ENCODE measurements around the gene PRODH. TPM values are rescaled to one million over a fixed set of nuclear protein-coding genes. Genes with fewer than 3 reads are reported as not detected.
"Not testable (repeated sequence)": the region's sequence is repeated elsewhere in the genome, so short reads cannot be mapped to it uniquely, and the experiment has no call there.

PRODH gene
- total RNA-seq, 1 donor from 2014 or later, result 16.1 TPM

- no peaks in the 10 kb centered on the region for H3K36me3 Mint-ChIP-seq
- no peak for DNase-seq (ENCODE audit: extremely low spot score, unreplicated experiment)
- no peak overlapping the region for H3K4me3 Mint-ChIP-seq
- no peaks in the 10 kb centered on the region for H3K9me3 Mint-ChIP-seq
- no peaks in the 10 kb centered on the region for H3K27me3 Mint-ChIP-seq
- no peak for TF ChIP-seq CTCF (conservative IDR thresholded peaks at IDR 0.05)
- no peak overlapping the region for H3K27ac Mint-ChIP-seq
- H3K4me1 Mint-ChIP-seq (ENCODE audit: unreplicated experiment), result no peaks in the 10 kb centered on the region
Observed at GRCh38 chr22:18931905-18932652, 4.0 kb downstream of the PRODH start.

- no peaks in the 10 kb centered on the region for H3K4me1 Mint-ChIP-seq (ENCODE audit: unreplicated experiment)
- DNase-seq (ENCODE audit: extremely low spot score, unreplicated experiment), result no peak
- H3K9me3 Mint-ChIP-seq, result no peaks in the 10 kb centered on the region
- H3K4me3 Mint-ChIP-seq, result no peak overlapping the region
- H3K27me3 Mint-ChIP-seq, result no peaks in the 10 kb centered on the region
- H3K27ac Mint-ChIP-seq, result no peak overlapping the region
- no peaks in the 10 kb centered on the region for H3K36me3 Mint-ChIP-seq
- no peak for TF ChIP-seq CTCF (conservative IDR thresholded peaks at IDR 0.05)
Observed at GRCh38 chr22:18929459-18929858, 6.6 kb downstream of the PRODH start.

- H3K36me3 Mint-ChIP-seq, result no peaks in the 10 kb centered on the region
- TF ChIP-seq CTCF (conservative IDR thresholded peaks at IDR 0.05), result no peak
Observed at GRCh38 chr22:18927573-18927972, 8.5 kb downstream of the PRODH start.

GRCh38 chr22:18927020-18927419, 9.1 kb downstream of the PRODH start:
- Mint-ChIP-seq H3K4me1 (ENCODE audit: unreplicated experiment) (no peaks in the 10 kb centered on the region), H3K36me3 (no peaks in the 10 kb centered on the region), H3K27me3 (no peaks in the 10 kb centered on the region), H3K4me3 (no peak overlapping the region), H3K27ac (no peak overlapping the region), H3K9me3 (no peaks in the 10 kb centered on the region)
- no peak for TF ChIP-seq CTCF (conservative IDR thresholded peaks at IDR 0.05)
- no peak for DNase-seq (ENCODE audit: extremely low spot score, unreplicated experiment)

More at GRCh38 chr22:18927573-18927972, 8.5 kb downstream of the PRODH start:
- Mint-ChIP-seq H3K4me3 (no peak overlapping the region), H3K4me1 (ENCODE audit: unreplicated experiment) (no peaks in the 10 kb centered on the region), H3K27ac (no peak overlapping the region), H3K9me3 (no peaks in the 10 kb centered on the region), H3K27me3 (no peaks in the 10 kb centered on the region)
- DNase-seq (ENCODE audit: extremely low spot score, unreplicated experiment), result no peak

GRCh38 chr22:18925368-18926064, 10.6 kb downstream of the PRODH start:
- Mint-ChIP-seq H3K27me3 (no peaks in the 10 kb centered on the region), H3K4me1 (ENCODE audit: unreplicated experiment) (no peaks in the 10 kb centered on the region), H3K27ac (no peak overlapping the region), H3K36me3 (no peaks in the 10 kb centered on the region), H3K4me3 (no peak overlapping the region), H3K9me3 (no peaks in the 10 kb centered on the region)
- no peak for DNase-seq (ENCODE audit: extremely low spot score, unreplicated experiment)
- TF ChIP-seq CTCF (conservative IDR thresholded peaks at IDR 0.05), result no peak

- not testable (repeated sequence) for H3K9me3 Mint-ChIP-seq; DNase-seq (ENCODE audit: extremely low spot score, unreplicated experiment); H3K4me1 Mint-ChIP-seq (ENCODE audit: unreplicated experiment); H3K27me3 Mint-ChIP-seq; H3K27ac Mint-ChIP-seq; H3K36me3 Mint-ChIP-seq; H3K4me3 Mint-ChIP-seq
Observed at GRCh38 chr22:18920257-18920902, 15.7 kb downstream of the PRODH start.

GRCh38 chr22:18917818-18918217, 18.3 kb downstream of the PRODH start:
- not testable (repeated sequence) for H3K27me3 Mint-ChIP-seq; H3K9me3 Mint-ChIP-seq; H3K36me3 Mint-ChIP-seq; H3K4me1 Mint-ChIP-seq (ENCODE audit: unreplicated experiment); H3K4me3 Mint-ChIP-seq; DNase-seq (ENCODE audit: extremely low spot score, unreplicated experiment); H3K27ac Mint-ChIP-seq

GRCh38 chr22:18915550-18915949, 20.5 kb downstream of the PRODH start:
- H3K4me3 Mint-ChIP-seq; H3K9me3 Mint-ChIP-seq; DNase-seq (ENCODE audit: extremely low spot score, unreplicated experiment); H3K27ac Mint-ChIP-seq; H3K36me3 Mint-ChIP-seq; H3K27me3 Mint-ChIP-seq; H3K4me1 Mint-ChIP-seq (ENCODE audit: unreplicated experiment): not testable (repeated sequence)
